LNCAP (cell line): ENCODE results near the gene KLHL8.

ENCODE experiments used
- TF ChIP-seq, protein P1 (sequence below): fragments of 450-650 bp; IDR thresholded peaks from 2 replicates; pipeline ENCODE4 v1.5.1; 2017; ENCODE audit warnings: mild to moderate bottlenecking

The KLHL8 gene

DNA sequence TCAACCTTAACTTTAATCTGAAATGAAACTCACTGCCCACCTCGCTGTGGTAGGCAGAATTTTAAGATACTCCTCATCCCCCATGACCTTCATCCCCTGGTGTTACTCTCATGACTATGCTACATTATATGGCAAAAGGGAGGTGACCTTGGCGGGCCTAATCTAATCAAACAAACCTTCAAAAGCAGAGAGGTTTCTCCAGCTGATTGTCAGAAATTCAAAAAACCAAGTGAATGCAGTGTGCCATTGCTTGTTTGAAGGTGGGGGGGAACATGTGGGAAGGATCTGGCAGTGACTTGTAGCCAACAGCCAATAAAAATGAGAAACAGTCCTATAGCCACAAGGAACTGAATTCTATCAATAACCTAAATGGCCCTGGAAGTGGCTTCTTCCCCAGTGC lies 48.5 kb downstream of the KLHL8 start:
- TF ChIP-seq, protein P1, sequence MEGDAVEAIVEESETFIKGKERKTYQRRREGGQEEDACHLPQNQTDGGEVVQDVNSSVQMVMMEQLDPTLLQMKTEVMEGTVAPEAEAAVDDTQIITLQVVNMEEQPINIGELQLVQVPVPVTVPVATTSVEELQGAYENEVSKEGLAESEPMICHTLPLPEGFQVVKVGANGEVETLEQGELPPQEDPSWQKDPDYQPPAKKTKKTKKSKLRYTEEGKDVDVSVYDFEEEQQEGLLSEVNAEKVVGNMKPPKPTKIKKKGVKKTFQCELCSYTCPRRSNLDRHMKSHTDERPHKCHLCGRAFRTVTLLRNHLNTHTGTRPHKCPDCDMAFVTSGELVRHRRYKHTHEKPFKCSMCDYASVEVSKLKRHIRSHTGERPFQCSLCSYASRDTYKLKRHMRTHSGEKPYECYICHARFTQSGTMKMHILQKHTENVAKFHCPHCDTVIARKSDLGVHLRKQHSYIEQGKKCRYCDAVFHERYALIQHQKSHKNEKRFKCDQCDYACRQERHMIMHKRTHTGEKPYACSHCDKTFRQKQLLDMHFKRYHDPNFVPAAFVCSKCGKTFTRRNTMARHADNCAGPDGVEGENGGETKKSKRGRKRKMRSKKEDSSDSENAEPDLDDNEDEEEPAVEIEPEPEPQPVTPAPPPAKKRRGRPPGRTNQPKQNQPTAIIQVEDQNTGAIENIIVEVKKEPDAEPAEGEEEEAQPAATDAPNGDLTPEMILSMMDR: no peak

GRCh38 chr4:87166296-87166854 lies 54.0 kb downstream of the KLHL8 start:
- TF ChIP-seq, protein P1: no peak

DNA sequence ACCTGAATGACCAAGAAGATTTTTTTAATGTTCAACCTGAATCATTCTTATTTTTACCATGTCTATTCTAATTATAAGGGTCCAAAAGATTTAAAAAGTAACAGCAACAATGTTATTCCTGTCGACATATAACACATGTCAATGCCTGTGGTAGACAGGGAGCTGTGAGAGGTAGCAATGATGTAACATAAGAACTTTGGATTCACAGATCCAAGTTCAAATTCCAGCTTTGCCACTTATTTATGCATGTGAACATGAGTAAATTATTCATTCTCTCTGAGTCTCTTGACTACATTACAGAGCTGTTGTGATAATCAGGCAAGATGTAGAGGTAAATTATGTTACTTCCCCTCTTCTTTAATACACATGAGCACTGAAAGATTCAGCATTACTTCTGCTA lies 54.5 kb downstream of the KLHL8 start:
- TF ChIP-seq, protein P1: no peak

DNA sequence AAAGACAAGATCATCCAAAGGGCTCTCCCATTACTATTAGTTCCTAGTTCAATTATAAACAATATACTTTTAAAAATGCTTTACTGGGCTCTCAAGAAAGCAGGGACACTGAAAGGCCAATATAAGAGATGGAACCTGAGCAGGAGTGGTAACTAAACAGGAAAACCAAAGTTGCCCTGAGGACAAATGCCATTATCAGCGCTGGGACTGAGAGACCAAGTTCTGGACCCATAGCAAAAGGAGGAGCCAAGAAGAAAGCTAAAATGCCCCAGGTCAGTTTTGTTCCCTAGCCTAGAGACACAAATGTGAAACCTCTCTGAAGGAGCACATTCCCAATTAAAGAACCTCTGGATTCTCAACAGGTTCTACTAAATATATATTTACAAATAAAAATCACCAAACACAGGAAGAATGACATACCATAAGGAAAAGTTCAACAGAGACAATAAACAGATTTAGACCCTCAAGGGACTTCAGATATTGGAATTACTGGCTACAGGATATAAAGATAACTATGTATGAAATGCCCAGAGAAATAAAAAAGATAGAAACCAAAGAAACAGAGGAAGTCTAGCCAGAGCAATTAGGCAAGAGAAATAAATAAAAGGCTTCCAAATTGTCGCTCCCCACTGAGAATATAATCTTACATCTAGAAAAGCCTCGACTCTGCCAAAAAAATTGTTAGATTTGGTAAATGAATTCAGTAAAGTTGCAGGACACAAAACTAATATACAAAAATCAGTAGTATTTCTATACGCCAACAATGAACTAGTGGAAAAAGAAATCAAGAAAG lies 67.1 kb downstream of the KLHL8 start:
- TF ChIP-seq, protein P1: no peak

- TF ChIP-seq, protein P1: no peak
Observed at GRCh38 chr4:87152310-87153041, 67.9 kb downstream of the KLHL8 start.

DNA sequence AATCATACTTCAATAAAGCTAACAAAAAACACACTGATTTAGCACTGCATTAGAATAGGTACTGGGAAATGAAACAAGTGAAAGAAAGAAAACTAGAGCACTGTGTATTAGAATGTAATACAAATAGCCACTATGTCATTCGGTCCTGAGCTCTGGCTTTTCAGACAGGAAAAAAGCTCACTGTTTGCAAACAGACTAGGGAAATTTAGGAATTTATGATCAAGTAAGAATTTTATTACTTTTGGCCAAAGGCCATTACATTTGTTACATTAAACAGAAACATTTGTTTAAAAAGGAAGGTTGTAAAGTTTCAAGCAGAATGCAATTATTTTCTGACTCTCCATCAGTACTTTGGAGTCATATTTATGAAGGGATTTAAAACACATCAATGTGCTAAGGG lies 68.7 kb downstream of the KLHL8 start:
- TF ChIP-seq, protein P1: no peak

DNA sequence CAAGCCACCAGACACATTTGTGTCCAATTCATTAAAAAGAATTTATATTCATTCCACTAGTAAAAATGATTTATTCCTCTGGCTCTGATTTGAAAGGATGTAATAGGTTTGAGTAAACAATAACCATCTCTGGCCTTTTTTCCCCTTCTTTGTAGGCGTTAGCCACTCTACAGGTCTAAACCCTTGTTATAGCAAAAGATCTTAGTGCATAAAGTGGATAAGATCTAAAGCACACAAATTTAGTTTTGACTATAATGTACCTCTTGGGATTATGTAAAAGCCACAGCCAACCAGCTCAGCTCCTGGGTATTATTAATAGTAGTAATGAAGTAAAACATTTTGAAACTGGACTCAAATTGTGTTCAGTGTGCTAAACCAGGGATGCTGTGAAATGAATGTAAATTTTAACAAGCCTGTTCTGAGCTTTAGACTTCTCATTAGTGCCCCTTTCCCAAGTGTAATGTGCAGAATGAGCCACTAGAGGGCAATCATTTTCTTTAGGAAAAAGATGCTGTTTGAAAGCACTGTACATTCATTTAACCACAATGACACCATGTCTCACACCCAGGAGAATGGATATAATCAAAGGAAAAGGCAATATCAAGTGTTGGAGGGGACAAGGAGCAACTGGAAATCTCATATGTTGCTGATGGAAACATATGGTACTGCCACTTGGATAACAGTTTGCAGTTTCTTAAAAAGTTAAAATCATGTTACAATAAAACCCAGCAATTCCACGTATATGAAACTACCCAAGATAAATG lies 69.7 kb downstream of the KLHL8 start:
- TF ChIP-seq, protein P1: peak; percentile 93
